ENCODE measurements around the gene DNHD1.

GRCh38 chr11:6608011-6608410 lies 110.9 kb downstream of the DNHD1 start:
- TF ChIP-seq TEAD4 (IDR thresholded peaks at IDR 0.05; ENCODE audit: low read depth, low read length) (no peak), HDAC2 (IDR thresholded peaks at IDR 0.05; ENCODE audit: borderline replicate concordance in 1 of 2, low read depth in 2 of 2, low read length in 2 of 2) (no peak), KDM4A (IDR thresholded peaks at IDR 0.05; ENCODE audit: low read depth, low read length, severe bottlenecking) (no peak), JUN (IDR thresholded peaks at IDR 0.05; ENCODE audit: low read depth, low read length) (no peak), SUZ12 (IDR thresholded peaks at IDR 0.05; ENCODE audit: low read length) (no peak), BACH1 (IDR thresholded peaks at IDR 0.05; ENCODE audit: low read length) (no peak)
- TF ChIP-seq, protein P1, sequence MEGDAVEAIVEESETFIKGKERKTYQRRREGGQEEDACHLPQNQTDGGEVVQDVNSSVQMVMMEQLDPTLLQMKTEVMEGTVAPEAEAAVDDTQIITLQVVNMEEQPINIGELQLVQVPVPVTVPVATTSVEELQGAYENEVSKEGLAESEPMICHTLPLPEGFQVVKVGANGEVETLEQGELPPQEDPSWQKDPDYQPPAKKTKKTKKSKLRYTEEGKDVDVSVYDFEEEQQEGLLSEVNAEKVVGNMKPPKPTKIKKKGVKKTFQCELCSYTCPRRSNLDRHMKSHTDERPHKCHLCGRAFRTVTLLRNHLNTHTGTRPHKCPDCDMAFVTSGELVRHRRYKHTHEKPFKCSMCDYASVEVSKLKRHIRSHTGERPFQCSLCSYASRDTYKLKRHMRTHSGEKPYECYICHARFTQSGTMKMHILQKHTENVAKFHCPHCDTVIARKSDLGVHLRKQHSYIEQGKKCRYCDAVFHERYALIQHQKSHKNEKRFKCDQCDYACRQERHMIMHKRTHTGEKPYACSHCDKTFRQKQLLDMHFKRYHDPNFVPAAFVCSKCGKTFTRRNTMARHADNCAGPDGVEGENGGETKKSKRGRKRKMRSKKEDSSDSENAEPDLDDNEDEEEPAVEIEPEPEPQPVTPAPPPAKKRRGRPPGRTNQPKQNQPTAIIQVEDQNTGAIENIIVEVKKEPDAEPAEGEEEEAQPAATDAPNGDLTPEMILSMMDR (IDR thresholded peaks at IDR 0.05; ENCODE audit: control extremely low read depth in 1 of 3, insufficient read depth in 1 of 3, low read depth in 1 of 3, low read length in 3 of 3): no peak

Measured in H1 (cell line).